ENCODE measurements around the gene SLC4A11. TPM values are rescaled to one million over a fixed set of nuclear protein-coding genes. Genes with fewer than 3 reads are reported as not detected.
"Not testable (repeated sequence)": the region's sequence is repeated elsewhere in the genome, so short reads cannot be mapped to it uniquely, and the experiment has no call there.

Gene SLC4A11
- total RNA-seq, 1 experiment from 2014 or later: 26.8 TPM

GRCh38 chr20:3188823-3189413 is 50.1 kb downstream of the SLC4A11 start:
- Histone ChIP-seq H3K27ac (ENCODE audit: low read length) (no peak overlapping the region), H3K9ac (ENCODE audit: low read length) (no peak overlapping the region), H3K27me3 (ENCODE audit: low read length) (no peaks in the 10 kb centered on the region), H3K4me2 (ENCODE audit: low read length) (no peak overlapping the region), H2AFZ (ENCODE audit: low read length) (no peak overlapping the region), H3F3A (ENCODE audit: low read length, unreplicated experiment) (no peaks in the 10 kb centered on the region), H3K4me3 (ENCODE audit: low read length) (no peak overlapping the region), H3K9me2 (replicated peaks; ENCODE audit: low read length) (no peaks in the 10 kb centered on the region), H3K79me2 (ENCODE audit: low read length) (no peaks in the 10 kb centered on the region), H3K36me3 (ENCODE audit: low read depth, low read length) (peaks cover 30% of the 10 kb centered on the region), H3K4me1 (ENCODE audit: insufficient read depth, low read length) (no peaks in the 10 kb centered on the region), H3K9me3 (ENCODE audit: low read length) (no peaks in the 10 kb centered on the region), H4K20me1 (ENCODE audit: low read length) (no peaks in the 10 kb centered on the region)
- TSS peak; percentile 16 for BruUV-seq (replicated peaks)
- intact Hi-C loops (cut with micrococcal nuclease): no loop called here
- ChIA-PET POLR2A (ENCODE audit: unreplicated experiment) (no interaction called here), CTCF (no interaction called here)
- no peak for TF ChIP-seq CTCF (conservative IDR thresholded peaks at IDR 0.05; ENCODE audit: low read depth, low read length)
- TF ChIP-seq EZH2 (IDR thresholded peaks at IDR 0.05; ENCODE audit: low read length, unreplicated experiment): no peak
- no peak for TF ChIP-seq EZH2phosphoT487 (IDR thresholded peaks at IDR 0.05; ENCODE audit: borderline replicate concordance, low read length)
- DNase-seq (no peak), ATAC-seq (no peak; the same call in 1 of the 2 replicates)

GRCh38 chr20:3187861-3188260 is 51.1 kb downstream of the SLC4A11 start:
- H3K36me3 ChIP-seq (ENCODE audit: low read depth, low read length): peaks cover 27% of the 10 kb centered on the region
- H3K9ac ChIP-seq (ENCODE audit: low read length); H3K9me2 ChIP-seq (replicated peaks; ENCODE audit: low read length); DNase-seq; H2AFZ ChIP-seq (ENCODE audit: low read length); H3K4me2 ChIP-seq (ENCODE audit: low read length); intact Hi-C loops (cut with micrococcal nuclease); H3K9me3 ChIP-seq (ENCODE audit: low read length); H3K79me2 ChIP-seq (ENCODE audit: low read length); H3K27ac ChIP-seq (ENCODE audit: low read length); H3F3A ChIP-seq (ENCODE audit: low read length, unreplicated experiment); POLR2A ChIA-PET (ENCODE audit: unreplicated experiment); H4K20me1 ChIP-seq (ENCODE audit: low read length); ATAC-seq; H3K4me3 ChIP-seq (ENCODE audit: low read length); BruUV-seq (replicated peaks); H3K27me3 ChIP-seq (ENCODE audit: low read length); CTCF ChIA-PET; H3K4me1 ChIP-seq (ENCODE audit: insufficient read depth, low read length): not testable (repeated sequence)

DNA sequence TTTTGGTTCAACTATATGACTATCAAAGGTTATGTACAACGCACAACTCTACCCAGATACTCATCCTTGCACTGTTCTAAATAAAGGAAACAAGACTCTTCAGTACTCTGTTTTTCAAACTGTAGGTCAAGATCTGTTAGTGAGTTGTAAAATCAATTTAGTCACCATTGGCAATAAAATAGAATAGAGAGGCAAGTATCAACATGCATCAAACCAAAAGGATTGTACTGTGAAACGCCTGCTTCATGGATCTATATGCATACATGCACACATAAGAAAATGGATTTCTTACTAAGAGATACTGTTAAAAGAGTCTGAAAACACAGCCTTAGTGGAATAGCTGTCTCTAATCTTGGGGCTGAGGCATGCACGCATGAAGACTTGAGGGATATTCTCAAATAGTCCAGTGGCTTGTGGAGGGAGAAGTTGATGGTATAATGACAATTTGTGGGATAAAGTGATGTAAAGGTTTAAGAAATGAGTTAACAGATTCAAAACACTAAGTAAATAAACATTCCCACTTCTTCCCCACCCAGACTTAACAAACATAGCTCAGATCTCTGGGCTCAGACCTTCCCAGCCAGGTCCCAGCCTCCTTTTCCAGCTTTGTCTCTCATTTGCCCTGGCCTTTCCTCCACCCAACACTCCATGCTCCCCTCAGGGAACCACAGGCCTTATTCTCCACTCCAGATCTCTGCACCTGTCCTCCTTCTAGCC is 54.9 kb downstream of the SLC4A11 start:
- Histone ChIP-seq H3K27me3 (ENCODE audit: low read length) (no peaks in the 10 kb centered on the region), H4K20me1 (ENCODE audit: low read length) (no peaks in the 10 kb centered on the region), H3K4me1 (ENCODE audit: insufficient read depth, low read length) (no peaks in the 10 kb centered on the region), H3K79me2 (ENCODE audit: low read length) (no peaks in the 10 kb centered on the region), H3K9me2 (replicated peaks; ENCODE audit: low read length) (no peaks in the 10 kb centered on the region), H3K9me3 (ENCODE audit: low read length) (no peaks in the 10 kb centered on the region), H3K36me3 (ENCODE audit: low read depth, low read length) (no peaks in the 10 kb centered on the region), H3K4me2 (ENCODE audit: low read length) (no peak overlapping the region), H3F3A (ENCODE audit: low read length, unreplicated experiment) (no peaks in the 10 kb centered on the region), H3K4me3 (ENCODE audit: low read length) (no peak overlapping the region), H3K27ac (ENCODE audit: low read length) (no peak overlapping the region), H2AFZ (ENCODE audit: low read length) (no peak overlapping the region), H3K9ac (ENCODE audit: low read length) (no peak overlapping the region)
- no TSS peak for BruUV-seq (replicated peaks)
- ATAC-seq (no peak), DNase-seq (no peak)
- POLR2A ChIA-PET (ENCODE audit: unreplicated experiment): interaction anchor here (0.5 kb wide), 1 partner anchor 352 kb away, joined by 5 read pairs; no protein-coding TSS in a partner anchor
- intact Hi-C loops (cut with micrococcal nuclease): no loop called here
- TF ChIP-seq CTCF (conservative IDR thresholded peaks at IDR 0.05; ENCODE audit: low read depth, low read length): no peak
- CTCF ChIA-PET: no interaction called here

DNA sequence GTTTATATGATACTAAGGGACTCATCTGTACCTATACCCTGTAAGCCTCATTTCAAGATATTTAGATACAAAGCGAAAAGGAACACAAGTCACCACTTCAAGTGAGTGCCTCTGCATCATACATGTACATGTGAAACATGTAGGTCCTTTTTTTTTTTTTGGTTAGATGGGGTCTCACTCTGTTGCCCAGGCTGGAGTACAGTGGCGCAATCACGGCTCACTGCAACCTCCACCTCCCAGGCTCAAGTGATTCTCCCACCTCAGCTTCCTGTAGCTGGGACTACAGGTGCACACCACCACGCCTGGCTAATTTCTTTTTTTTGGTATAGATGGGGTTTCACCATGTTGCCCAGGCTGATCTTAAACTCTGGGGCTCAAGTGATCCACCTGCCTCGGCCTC is 56.6 kb downstream of the SLC4A11 start:
- H3K4me1 ChIP-seq (ENCODE audit: insufficient read depth, low read length); H3K36me3 ChIP-seq (ENCODE audit: low read depth, low read length); H3K27me3 ChIP-seq (ENCODE audit: low read length); ATAC-seq; H3K9me2 ChIP-seq (replicated peaks; ENCODE audit: low read length); BruUV-seq (replicated peaks); H3K4me2 ChIP-seq (ENCODE audit: low read length); intact Hi-C loops (cut with micrococcal nuclease); H3K79me2 ChIP-seq (ENCODE audit: low read length); H4K20me1 ChIP-seq (ENCODE audit: low read length); H2AFZ ChIP-seq (ENCODE audit: low read length); H3K27ac ChIP-seq (ENCODE audit: low read length); H3K4me3 ChIP-seq (ENCODE audit: low read length); H3K9me3 ChIP-seq (ENCODE audit: low read length); H3K9ac ChIP-seq (ENCODE audit: low read length); CTCF ChIA-PET; H3F3A ChIP-seq (ENCODE audit: low read length, unreplicated experiment); DNase-seq; POLR2A ChIA-PET (ENCODE audit: unreplicated experiment): not testable (repeated sequence)
